GM21515 (cell line): ENCODE results near the gene MIEF2.

ENCODE experiments used
- ATAC-seq: cut with Tn5 transposase; IDR thresholded peaks from one replicate; pipeline ENCODE4 v1.9.1; 2021; ENCODE audit not compliant: unreplicated experiment

MIEF2 gene

DNA sequence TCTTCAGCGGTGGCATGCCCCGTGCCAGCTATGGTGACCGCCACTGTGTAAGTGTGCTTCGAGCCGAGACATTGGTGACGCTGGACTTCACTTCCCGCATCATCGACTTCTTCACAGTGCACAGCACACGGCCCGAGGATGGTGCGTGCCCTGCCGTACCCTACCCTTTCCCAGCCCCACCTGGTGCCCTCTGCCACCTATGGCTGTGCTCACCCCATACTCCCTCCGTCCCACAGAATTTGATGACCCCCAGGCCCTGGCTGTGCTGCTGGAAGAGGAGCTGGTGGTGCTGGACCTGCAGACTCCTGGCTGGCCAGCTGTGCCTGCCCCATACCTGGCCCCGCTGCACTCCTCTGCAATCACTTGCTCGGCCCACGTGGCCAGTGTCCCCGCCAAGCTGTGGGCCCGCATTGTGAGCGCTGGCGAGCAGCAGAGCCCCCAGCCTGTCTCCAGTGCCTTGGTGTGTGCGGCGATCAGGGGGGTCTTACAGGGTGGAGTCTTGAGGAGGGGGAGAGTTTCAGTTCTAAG is 25.5 kb upstream of the MIEF2 start:
- no peak for ATAC-seq

DNA sequence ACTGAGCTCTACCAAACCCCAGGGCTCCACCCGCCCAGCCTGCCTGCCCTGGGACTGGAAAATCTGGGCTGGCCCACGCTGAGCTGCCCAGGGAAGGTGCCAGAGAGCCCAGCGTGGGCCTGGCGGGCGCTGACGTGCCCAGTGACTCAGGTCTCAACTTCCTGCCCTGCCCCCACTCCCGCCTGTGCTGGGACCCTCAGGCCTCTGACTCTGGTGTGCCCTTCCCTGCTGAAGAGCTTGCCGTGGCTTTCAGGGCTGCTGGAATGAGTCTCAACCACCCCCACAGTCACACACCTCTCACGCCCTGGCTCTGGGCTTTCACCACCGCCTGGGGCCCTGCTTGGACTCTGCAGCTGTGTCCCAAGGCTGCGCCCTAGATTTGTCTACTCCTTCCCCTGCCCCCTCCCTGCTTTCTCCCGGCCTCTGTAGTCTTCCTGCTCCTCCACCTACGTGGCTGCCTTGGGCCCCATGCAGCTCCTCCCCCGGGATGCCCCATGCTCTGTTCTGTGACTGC is 24.7 kb upstream of the MIEF2 start:
- no peak for ATAC-seq

DNA sequence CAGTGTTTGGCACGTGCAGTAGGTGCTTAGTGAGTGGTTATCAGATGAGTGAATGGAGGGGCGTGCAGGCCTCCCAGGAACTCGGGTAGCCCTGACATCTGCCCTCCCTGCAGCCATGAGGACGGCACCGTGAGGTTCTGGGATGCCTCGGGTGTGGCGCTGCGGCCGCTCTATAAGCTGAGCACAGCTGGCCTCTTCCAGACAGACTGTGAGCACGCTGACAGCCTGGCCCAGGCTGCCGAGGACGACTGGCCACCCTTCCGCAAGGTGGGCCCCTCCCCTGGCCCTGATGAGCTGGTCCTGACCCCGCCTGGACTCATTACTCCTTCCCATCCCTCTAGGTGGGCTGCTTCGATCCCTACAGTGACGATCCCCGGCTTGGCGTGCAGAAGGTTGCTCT is 24.0 kb upstream of the MIEF2 start:
- ATAC-seq, result no peak

DNA sequence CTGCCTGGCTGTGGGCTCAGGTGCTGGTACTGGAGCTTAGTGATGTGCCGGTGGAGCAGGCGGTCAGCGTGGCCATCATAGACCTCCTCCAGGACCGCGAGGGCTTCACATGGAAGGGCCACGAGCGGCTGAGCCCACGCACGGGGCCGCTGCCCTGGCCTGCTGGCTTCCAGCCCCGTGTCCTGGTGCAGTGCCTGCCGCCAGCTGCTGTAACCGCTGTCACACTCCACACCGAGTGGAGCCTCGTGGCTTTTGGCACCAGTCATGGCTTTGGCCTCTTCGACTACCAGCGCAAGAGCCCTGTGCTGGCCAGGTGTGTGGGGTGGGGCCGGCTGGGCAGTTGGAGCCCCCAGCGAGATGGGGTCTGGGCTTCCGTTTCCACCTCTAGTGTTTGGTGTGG is 23.0 kb upstream of the MIEF2 start:
- ATAC-seq, result no peak

DNA sequence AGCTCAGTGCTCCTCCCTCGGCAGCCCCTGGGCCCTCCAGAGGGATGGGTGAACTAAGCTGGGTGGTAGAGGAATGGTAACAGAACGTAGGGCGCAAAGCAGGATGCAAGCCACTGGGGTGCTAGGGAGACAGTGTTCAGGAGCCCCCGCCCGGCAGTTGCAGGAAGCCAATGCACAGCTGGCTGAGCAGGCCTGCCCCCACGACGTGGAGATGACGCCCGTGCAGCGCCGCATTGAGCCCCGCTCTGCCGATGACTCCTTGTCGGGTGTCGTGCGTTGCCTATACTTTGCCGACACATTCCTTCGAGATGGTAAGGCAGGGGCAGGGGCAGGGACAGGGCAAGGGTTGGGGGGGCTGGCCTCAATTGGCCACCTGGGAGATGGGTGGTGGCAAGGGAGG is 22.2 kb upstream of the MIEF2 start:
- no peak for ATAC-seq

DNA sequence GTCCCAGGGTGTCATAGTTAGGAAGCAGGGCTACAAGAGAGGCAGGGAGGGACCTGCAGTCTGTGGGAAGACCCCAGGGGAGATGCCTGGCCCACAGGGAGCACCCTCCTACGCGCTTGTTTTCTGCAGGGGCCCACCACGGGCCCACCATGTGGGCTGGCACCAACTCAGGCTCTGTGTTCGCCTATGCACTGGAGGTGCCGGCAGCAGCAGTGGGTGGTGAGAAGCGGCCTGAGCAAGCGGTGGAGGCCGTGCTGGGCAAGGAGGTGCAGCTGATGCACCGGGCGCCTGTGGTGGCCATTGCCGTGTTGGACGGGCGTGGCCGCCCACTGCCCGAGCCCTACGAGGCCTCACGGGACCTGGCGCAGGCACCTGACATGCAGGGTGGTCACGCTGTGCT is 20.0 kb upstream of the MIEF2 start:
- ATAC-seq, result no peak

DNA sequence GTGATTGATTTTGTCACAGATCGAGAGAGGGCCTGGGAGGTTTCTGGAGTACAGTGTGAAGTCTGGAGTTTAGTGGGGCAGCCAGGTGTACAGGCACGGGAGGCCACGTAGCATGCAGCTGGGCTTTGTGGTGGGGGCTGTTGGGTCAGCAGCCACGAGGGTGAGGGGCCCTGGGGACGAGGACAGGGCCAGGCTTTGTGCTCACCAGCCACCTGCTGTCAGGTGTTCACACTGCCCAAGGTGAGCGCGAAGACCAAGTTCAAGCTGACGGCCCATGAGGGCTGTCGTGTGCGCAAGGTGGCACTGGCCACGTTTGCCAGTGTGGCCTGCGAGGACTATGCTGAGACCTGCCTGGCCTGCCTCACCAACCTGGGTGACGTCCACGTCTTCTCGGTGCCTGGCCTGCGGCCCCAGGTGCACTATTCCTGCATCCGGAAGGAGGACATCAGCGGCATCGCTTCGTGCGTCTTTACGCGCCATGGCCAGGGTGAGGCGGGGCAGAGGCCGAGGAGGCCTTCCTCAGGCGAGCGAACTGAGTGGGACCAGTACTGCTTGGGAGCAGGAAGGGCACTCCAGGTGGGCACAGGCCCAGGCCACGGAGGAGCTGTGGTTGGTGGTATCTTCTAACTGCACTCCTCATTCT is 19.1 kb upstream of the MIEF2 start:
- no peak for ATAC-seq

DNA sequence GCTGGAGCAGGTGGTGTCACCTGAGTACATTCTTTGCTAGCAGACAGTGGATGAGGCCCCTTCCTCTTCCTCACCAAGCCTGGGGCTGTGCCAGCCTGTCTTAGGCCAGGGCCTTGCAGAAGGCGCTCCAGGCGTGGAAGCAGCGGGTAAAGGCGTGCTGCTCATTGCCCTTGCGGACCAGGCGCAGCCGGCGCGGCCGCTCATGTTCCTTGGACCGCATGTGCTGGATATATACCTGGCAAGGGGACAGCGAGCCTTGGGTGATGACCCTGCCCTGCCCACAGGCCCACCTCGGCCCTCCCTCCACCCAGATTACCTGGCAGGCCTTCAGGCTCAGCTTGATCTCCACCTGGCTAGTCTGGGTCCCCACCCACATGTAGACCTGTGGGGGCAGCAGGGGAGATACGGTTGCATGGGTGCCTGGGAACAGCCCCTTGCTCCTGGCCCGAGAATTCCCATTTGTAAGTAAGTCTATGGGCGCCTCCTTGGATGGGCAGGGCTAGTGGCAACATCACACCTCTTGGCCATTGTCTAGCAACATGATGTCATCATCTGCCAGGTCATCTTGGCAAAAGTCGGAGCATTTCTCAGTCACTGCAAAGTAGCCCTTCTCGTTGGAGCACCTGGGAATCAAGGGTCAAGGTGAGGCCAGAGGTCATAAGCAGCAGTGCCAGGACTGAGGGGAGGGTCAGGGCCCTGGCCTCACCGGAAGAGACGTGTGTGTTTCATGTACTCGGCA is 15.3 kb upstream of the MIEF2 start:
- ATAC-seq, result no peak

DNA sequence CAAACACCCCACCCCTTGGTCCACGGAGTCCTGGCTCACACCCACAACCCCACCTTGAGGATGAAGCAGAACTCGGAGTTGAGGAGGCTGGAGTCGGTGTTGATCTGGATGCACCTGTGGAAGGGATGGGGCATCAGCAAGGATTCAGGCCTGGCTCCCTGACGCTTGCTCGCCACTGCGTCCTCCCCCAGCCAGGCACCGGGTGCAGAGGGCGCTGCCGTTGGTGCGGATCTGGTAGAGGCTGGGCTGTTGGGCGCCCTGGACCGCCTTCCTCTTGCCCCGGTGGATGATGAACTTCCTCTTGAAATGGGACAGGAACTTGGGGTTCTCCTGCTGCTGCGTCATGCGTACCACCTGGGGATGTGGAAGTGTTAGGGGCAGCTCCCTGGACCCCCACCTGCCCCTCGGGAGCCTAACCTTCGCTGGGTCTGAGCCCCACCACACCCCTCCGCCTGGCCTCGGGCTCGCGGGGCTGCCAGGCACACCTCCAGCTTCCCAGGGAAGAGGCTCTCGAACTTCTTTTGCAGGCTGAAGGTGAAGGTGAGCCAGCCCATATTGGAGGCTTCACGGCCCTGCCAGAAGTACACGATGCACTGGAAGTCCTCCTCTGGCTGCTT is 14.2 kb upstream of the MIEF2 start:
- ATAC-seq, result no peak

DNA sequence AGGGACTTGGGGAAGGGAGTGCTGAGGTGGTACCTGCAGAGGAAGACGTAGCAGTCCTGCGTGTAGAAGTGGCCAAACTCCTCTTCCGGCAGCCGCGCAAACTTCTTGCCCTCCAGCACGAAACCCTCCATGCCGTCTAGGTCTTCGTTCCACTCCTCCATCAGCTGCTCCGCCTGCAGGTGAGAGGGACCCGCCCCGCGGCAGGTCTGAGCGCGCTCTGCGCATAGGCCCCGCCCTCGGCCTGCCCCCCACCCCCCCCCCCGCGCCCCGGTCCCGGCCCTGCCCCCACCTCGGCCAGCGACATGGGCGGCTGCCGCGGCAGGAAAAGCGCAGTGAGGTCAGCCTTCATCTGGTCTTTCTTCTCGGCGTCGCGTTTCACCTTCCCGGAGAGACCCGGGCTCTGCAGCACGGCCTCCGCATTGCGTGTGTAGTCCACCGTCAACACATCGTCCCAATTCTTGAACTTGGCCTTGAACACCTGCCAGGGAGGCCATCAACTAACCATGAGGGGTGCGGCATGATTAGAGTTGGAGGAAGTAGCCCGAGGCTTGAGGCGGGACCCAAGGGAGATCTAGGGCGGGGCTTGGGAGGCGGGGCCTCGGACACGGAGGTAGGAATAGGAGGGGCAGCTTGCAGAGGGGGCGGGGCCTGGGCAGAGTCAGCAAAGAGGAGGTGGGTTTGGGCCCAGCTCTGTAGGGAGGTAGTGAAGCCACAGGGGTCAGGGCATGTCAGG is 13.4 kb upstream of the MIEF2 start:
- ATAC-seq, result no peak

DNA sequence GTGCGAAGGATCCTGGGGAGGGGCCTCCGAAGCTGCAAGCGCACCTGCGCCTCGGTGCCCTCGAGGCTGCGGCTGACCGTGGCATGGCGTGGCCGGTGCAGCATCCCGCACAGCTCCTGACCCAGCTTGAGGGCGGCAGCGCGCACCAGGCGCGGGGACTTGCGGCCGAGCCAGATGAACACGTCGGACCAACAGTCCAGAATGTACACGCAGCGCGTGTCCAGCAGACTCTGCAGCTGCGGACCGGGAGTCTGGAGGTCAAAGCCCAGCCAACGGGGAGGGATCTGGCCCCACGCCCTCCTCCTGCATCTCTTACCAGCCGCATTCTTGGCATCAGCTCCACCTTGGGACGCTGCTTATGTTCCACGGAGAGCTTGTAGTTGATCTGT is 12.9 kb upstream of the MIEF2 start:
- no peak for ATAC-seq

DNA sequence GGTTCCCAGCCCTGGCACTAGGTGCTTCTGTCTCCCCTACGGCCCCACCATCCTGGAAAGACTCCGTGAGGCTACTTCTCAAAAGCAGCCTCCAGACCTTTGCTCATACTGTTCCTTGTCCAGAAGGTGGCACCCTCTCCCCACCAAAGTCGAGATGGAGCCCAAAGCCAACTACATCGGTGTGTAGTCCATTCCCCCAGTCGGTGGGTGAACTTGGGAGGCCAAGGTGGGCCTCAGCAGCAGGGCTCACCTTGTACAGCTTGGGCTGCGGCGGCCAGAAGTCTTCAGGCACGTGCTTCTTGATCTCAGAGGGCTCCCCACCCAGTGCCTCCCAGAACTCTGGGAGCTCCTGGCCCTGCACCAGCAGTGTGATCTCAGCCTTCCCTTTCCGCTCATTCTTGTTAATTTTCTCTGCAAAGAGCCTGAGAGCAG is 12.1 kb upstream of the MIEF2 start:
- ATAC-seq, result no peak

DNA sequence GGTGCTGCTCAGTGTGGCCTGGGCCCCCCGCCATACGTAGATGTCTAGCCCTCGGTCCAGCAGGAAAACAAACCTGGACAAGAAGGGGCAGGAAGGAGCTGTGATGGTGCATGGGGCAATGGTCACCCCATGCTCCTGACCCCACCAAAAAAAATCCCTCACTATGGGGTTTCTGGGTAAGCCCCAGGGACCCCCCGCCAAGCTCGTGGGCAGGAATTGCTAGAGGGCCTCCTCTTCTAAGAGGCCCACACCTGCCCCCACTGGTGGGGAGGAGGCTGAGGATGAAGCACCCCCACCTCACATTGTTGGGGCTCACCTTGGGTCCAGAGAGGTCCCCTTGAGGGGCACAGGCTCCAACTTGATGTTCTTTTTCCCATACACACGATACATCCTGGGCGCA is 11.7 kb upstream of the MIEF2 start:
- no peak for ATAC-seq

DNA sequence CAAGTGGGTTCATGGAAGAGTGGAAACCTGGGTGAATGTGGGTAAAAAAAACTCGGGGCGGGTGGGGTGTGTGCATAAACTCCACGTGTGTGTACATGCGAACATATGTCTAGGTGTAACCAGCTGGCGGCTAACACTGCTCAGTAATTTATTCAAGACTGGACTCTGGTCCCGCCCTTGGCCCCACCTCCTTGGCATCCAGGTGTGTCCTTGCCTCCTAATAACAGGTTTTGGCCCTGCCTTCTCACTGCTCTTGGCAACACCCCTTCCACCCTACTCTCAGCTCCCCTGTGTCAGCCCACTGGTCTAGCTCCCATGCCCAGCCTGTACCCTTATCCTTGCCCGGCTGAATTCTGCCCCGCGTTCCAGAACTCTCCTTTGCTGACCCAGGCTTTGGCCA is 10.2 kb upstream of the MIEF2 start:
- ATAC-seq, result no peak

DNA sequence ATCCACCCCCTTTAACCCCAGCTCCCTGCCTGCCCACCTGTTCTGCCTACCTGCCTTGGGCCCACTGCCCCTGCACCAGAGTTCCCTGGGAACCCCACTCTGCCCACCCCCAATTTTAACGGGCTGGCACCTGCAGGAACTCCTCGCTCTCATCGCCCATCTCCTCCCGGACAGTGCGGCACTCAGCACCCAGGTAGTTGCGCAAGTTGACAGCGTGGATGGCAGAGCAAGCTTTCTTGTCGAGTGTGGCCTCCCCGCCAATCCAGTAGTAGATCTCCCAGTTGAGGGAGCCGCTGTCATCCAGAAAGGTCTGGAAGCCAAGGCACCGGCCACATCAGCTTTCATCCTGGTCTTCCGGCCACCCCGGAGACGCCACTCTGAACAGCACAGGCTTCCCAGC is 9.8 kb upstream of the MIEF2 start:
- no peak for ATAC-seq

DNA sequence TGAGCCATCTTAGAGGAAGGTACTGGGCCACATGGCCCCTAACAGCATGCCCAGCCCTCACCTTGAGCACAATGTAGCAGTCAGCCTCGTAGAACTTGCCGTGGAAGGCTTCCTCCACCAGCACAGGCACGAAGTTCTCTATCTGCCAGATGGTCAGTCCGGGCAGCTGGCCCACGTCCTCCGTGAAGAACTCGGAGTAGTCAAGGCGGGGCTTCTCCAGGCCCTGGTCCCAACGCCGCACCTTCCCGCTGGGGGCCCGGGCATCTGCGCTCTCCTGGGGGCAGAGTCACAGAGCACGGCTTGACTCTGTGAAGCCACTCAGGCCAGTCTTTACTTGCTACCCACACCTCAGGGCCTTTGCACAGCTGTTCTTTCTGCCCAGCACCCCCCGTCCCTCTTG is 9.3 kb upstream of the MIEF2 start:
- ATAC-seq, result no peak

DNA sequence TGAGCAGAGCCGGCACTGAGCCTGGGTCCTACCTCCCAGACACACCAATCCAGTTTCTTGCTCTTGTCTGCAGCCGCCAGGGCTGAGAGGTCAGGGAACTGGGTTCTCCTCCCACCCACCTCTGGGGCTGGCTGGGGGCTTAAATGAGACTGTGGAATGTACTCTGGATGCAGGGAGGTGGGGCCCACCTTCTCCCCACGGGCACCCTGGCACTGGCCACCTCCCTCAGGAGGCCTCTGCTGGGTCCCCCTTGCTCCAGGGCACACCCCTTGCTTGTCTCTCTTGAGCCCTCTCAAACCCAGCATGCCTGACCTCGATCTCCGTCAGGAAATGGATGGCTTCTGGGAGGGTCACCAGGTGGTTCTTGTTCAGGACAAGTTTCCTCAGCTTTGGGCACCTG is 8.3 kb upstream of the MIEF2 start:
- ATAC-seq, result no peak

DNA sequence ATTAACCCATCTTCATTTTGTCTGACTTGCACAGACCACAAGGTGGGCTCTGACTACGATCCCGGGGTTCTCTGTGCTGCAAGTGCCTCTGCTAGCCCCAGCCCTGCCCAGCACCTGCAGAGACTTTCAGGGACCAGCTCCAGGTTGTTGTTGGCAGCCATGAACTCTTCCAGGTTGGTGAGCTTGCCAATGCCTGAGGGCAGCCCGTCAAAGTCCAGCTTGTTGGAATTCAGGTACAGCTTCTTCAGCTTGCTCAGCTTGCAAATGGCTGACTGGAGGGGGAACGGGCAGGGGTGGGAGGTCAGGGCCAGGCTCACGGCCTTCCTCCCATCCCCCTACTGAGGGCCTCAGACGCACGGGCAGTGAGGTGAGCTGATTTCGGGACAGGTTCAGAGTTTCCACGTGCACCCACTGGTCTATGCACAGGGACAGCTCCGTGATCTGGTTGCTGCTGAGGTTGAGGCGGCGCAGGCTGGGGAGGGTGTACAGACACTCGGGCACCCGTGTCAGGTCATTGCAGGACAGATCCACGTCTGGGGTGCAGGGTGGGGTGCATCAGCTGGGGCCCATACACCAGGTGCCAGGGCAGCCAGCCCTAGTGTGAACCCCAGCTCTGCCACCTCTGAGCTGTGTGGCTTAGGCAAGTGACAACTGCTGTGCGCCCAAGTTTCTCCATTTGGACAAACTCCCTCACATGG is 7.1 kb upstream of the MIEF2 start:
- no peak for ATAC-seq

DNA sequence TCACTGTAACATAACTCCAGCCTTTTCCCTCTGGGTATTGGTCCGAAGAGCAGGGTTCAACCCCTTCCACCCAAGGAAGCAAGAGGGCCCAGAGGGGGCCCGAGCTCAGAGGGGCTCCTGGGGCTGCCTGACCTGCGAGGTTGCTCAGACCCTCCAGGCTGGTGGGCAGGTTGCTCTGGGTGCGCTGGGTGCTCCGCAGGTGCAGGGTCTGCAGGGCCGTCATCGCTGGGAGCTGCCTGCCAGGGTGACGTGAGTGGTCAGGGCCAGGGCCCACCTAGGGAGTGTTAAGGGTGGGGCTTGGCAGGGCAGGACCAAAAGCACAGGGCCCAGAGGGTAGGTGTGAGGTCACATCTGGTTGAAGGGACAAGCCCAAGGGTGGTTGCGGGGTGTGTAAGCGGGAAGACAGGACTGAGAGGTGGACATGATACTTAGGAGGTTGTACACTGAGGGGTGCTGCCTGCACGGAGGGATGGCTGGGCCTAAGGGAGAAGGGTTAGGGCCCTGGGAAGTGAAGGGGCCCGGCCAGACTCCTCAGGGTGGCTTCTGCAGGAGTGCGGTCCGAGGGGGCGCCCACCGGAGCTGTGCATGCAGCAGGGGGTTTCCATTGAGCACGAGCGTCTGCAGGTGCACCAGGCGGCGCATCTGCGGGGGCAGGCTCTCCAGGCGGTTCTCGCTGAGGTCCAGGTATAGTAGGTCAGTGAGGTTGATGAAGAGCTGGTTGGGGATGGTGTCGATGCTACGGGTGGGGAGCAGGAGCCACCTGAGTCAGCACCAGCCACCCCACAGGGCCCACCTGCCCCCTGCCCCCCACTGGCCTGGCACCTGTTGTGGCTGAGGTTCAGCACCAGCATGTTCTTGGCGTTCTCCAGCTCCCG is 6.3 kb upstream of the MIEF2 start:
- ATAC-seq, result no peak
